K562 (cell line): Measurements from ENCODE around the gene SDE2. TPM values are rescaled to one million over a fixed set of nuclear protein-coding genes. Genes with fewer than 3 reads are reported as not detected.
A peak's percentile ranks its signal among the peaks of the same experiment; 100 is the strongest.

ENCODE experiments used
- ATAC-seq: fragments of 200-7000 bp; cut with Tn5 transposase; 3 replicates; pipeline ENCODE4 v1.9.1; 2020; ENCODE audit warnings: moderate library complexity
- BruUV-seq: library from RNA; stranded (reverse); fragments of 400-500 nt; replicated peaks from 2 replicates; lab custom pipeline; 2021; lab: Mats Ljungman, UMichigan
- CTCF ChIA-PET: fragments of 300-600 bp; formaldehyde crosslinking; extraction: SDS; loops from one replicate; lab custom pipeline; 2021; ENCODE audit warnings: low intra/inter-chr PET ratio; lab: Yijun Ruan, JAX
- POLR2A ChIA-PET: fragments of 300-600, 350-650 bp; sonication (Branson Sonifier 250); formaldehyde crosslinking; extraction: SDS; loops from one replicate; lab custom pipeline; 2021; ENCODE audit warnings: antibody characterized with exemption, inconsistent platforms; lab: Yijun Ruan, JAX
- DNase-seq, 4 experiments: peaks; one replicate each; pipeline versions ENCODE4 v3.0.0 to v3.0.0-alpha.2; 2011 to 2018; ENCODE audit warnings: low spot score in 3 of 4, mixed read lengths in 3 of 4; ENCODE audit errors: extremely low read depth in 1 of 4
- FAIRE-seq: peaks from 2 replicates; lab custom pipeline; 2011; peaks lifted over from hg19 to GRCh38; lab: Jason Lieb, UNC
- H2AFZ ChIP-seq: 2 replicates; pipeline ENCODE4 v1.6.0; 2011; ENCODE audit warnings: low read depth, low read length, control low read depth, inconsistent platforms
- H3K27ac ChIP-seq: fragments of 200-600 bp; 3 replicates; pipeline ENCODE4 v1.8.0; 2011; ENCODE audit warnings: low read depth, mild to moderate bottlenecking, control low read depth, inconsistent platforms, low read length, moderate library complexity, mixed read lengths; ENCODE audit errors: extremely low read depth
- H3K27me3 ChIP-seq, 2 experiments: fragments of 300-600 bp in 1 of 2; 2 replicates in 1 of 2; 3 replicates in 1 of 2; pipeline versions ENCODE4 v1.6.0 to v1.8.0; 2011; ENCODE audit warnings: inconsistent platforms in 2 of 2, low read length in 2 of 2, mild to moderate bottlenecking in 1 of 2, mixed read lengths in 1 of 2, moderate library complexity in 1 of 2; ENCODE audit not compliant: control insufficient read depth in 2 of 2, insufficient read depth in 2 of 2
- H3K36me3 ChIP-seq: fragments of 300-600 bp; 3 replicates; pipeline ENCODE4 v1.8.0; 2011; ENCODE audit warnings: mild to moderate bottlenecking, low read length, inconsistent platforms; ENCODE audit not compliant: control insufficient read depth, insufficient read depth
- H3K4me1 ChIP-seq, 2 experiments: fragments of 200-600 bp in 1 of 2; replicated peaks in 1 of 2; 2 replicates in 1 of 2; 3 replicates in 1 of 2; pipeline versions ENCODE4 v1.5.1 to v1.8.0; 2011; ENCODE audit warnings: inconsistent platforms in 2 of 2, low read length in 2 of 2, mild to moderate bottlenecking in 1 of 2, mixed read lengths in 1 of 2, moderate library complexity in 1 of 2; ENCODE audit not compliant: control insufficient read depth in 2 of 2, insufficient read depth in 2 of 2
- H3K4me2 ChIP-seq: 2 replicates; pipeline ENCODE4 v1.6.1; 2011; ENCODE audit warnings: low read length, control low read depth, inconsistent platforms, mixed read lengths; ENCODE audit not compliant: insufficient read depth
- H3K4me3 ChIP-seq: fragments of 200-600 bp; sonication (generic), shearing (Covaris generic); 2 replicates; pipeline ENCODE4 v1.5.1; 2016; ENCODE audit warnings: control low read depth, inconsistent platforms
- H3K79me2 ChIP-seq: fragments of 200-600 bp; 3 replicates; pipeline ENCODE4 v1.8.0; 2011; ENCODE audit warnings: low read length, inconsistent platforms; ENCODE audit not compliant: control insufficient read depth, insufficient read depth
- H3K9ac ChIP-seq, 2 experiments: 2 replicates each; pipeline versions ENCODE4 v1.6.0 to v1.6.1; 2011; ENCODE audit warnings: low read depth in 2 of 2, low read length in 2 of 2, control low read depth in 1 of 2, inconsistent platforms in 1 of 2, mild to moderate bottlenecking in 1 of 2, mixed read lengths in 1 of 2; ENCODE audit not compliant: insufficient read depth in 1 of 2
- H3K9me1 ChIP-seq: one replicate; pipeline ENCODE4 v1.6.0; 2011; ENCODE audit warnings: inconsistent platforms, mild to moderate bottlenecking, low read length, moderate library complexity; ENCODE audit not compliant: control insufficient read depth, insufficient read depth
- H3K9me3 ChIP-seq: replicated peaks from 2 replicates; pipeline ENCODE4 v1.5.1; 2011; ENCODE audit warnings: low read depth, low read length, inconsistent platforms; ENCODE audit not compliant: control insufficient read depth, insufficient read depth
- H4K20me1 ChIP-seq: replicated peaks from 2 replicates; pipeline ENCODE4 v1.6.1; 2011; ENCODE audit warnings: low read length, inconsistent platforms, mixed read lengths; ENCODE audit not compliant: control insufficient read depth, insufficient read depth
- GATAD2A ChIP-seq: fragments of 450-650 bp; IDR thresholded peaks from 2 replicates; pipeline ENCODE4 v1.6.1; 2017
- PYGO2 ChIP-seq: fragments of 450-650 bp; IDR thresholded peaks from 2 replicates; pipeline ENCODE4 v1.6.1; 2016; ENCODE audit warnings: mild to moderate bottlenecking, missing genetic modification characterization, moderate library complexity, missing compliant biosample characterization
- SRF ChIP-seq, 2 experiments: fragments of 250-450, 450-650 bp in 1 of 2; sonication (Bioruptor Pico) in 1 of 2; sonication (generic) in 1 of 2; formaldehyde crosslinking; IDR thresholded peaks; 2 replicates each; pipeline versions ENCODE4 v1.5.0 to v1.5.1; 2020 to 2022; ENCODE audit warnings: mild to moderate bottlenecking in 1 of 2, missing genetic modification reagents in 1 of 2
- UBTF ChIP-seq, 2 experiments: IDR thresholded peaks; 2 replicates each; pipeline ENCODE4 v1.6.1; 2012; ENCODE audit warnings: improper control_type of control experiment in 2 of 2, low read depth in 2 of 2, low read length in 2 of 2, borderline replicate concordance in 1 of 2
- ZBTB11 ChIP-seq, 3 experiments: fragments of 200-800 bp in 1 of 3; fragments of 250-450 bp in 1 of 3; fragments of 450-650 bp in 1 of 3; sonication (Bioruptor Pico) in 1 of 3; sonication (Bioruptor generic) in 1 of 3; formaldehyde crosslinking in 1 of 3; IDR thresholded peaks; 2 replicates each; pipeline versions ENCODE4 v1.6.1 to v1.8.0; 2016 to 2022; ENCODE audit warnings: mild to moderate bottlenecking in 2 of 3, missing genetic modification characterization in 2 of 3, missing compliant biosample characterization in 1 of 3, moderate library complexity in 1 of 3
- ZNF280A ChIP-seq: fragments of 450-650 bp; IDR thresholded peaks from 2 replicates; pipeline ENCODE4 v1.6.1; 2018; ENCODE audit warnings: mild to moderate bottlenecking, low read depth; ENCODE audit not compliant: partially characterized antibody
- ZNF41 ChIP-seq: fragments of 250-450 bp; sonication (Bioruptor Pico); conservative IDR thresholded peaks from 2 replicates; pipeline ENCODE4 v1.4.0; 2020; ENCODE audit warnings: mild to moderate bottlenecking
- ZSCAN32 ChIP-seq: fragments of 450-650 bp; formaldehyde crosslinking; IDR thresholded peaks from 2 replicates; pipeline ENCODE4 v1.4.0; 2020; ENCODE audit warnings: mild to moderate bottlenecking, moderate library complexity
- WGBS: fragments of 100-300 bp; shearing (Covaris generic); methylation state at CpG from one replicate; pipeline ENCODE4 v1.1.6; 2016; ENCODE audit warnings: low coverage, mixed read lengths; ENCODE audit not compliant: insufficient coverage; ENCODE audit errors: missing lambda C conversion rate; 5-methylcytosine and 5-hydroxymethylcytosine counted together
- in situ Hi-C: fragments of 300-500 bp; cut with MboI; formaldehyde crosslinking; loops from 4 replicates; pipeline ENCODE4 v1.15.0; 2018; ENCODE audit warnings: inconsistent platforms, mixed read lengths
- intact Hi-C: fragments of 100-400 bp; cut with micrococcal nuclease; formaldehyde crosslinking; loops from 2 replicates; pipeline ENCODE4 v1.14.2; 2022
- polyA plus RNA-seq, 8 experiments: library from polyadenylated mRNA; depleted of rRNA in 4 of 8; stranded (reverse) in 5 of 8; unstranded in 3 of 8; fragments of >200 nt; fragmentation: Nextera tagmentation in 2 of 8; fragmentation: Illumina TruSeq in 1 of 8; extraction: Ambion mirVana in 2 of 8; extraction: Trizol in 1 of 8; gene quantifications; 2 replicates each; pipeline versions ENCODE4 v1.2.1 to v1.2.3, GENCODE V29; 2011 to 2014; ENCODE audit warnings: inconsistent platforms in 1 of 8, missing spikeins in 1 of 8
- total RNA-seq, 7 experiments: library from RNA; depleted of rRNA in 6 of 7; stranded (reverse); fragments of >200 nt in 6 of 7; fragmentation: Illumina TruSeq in 2 of 7; extraction: Trizol in 2 of 7; gene quantifications; 2 replicates each; pipeline versions ENCODE4 v1.2.1 to v1.2.3, GENCODE V29; 2011 to 2021; ENCODE audit warnings: low replicate concordance in 1 of 7

The SDE2 gene
- total and polyA plus RNA-seq, 9 of the 15 experiments (the other 6 are each of a cell fraction or from before 2014, with no cell fraction given): 14.3 to 62.3 (median 46.0) TPM

GRCh38 chr1:225962440-225962975 is 36.6 kb downstream of the SDE2 start:
- Histone ChIP-seq H3K9me3 (no peaks in the 10 kb centered on the region), H3K27ac (no peak overlapping the region; the same call in 2 of the 3 replicates), H3K36me3 (no peaks in the 10 kb centered on the region), H2AFZ (peak overlapping the region; percentile 89), H3K9me1 (no peaks in the 10 kb centered on the region), H3K9ac (peak overlapping the region; percentile 16 to 83), H3K4me3 (peak overlapping the region; percentile 15), H3K27me3 (no peaks in the 10 kb centered on the region), H3K4me1 (peaks cover 0 to 12% of the 10 kb centered on the region in 2 experiments; a peak in 4 of 5 replicates), H3K79me2 (no peaks in the 10 kb centered on the region), H4K20me1 (no peaks in the 10 kb centered on the region), H3K4me2 (peak overlapping the region; percentile 64)
- in situ Hi-C loops (no loop called here), intact Hi-C loops (loop anchor here (1.0 to 5.0 kb wide), 4 partner anchors 34 to 410 kb away; partner anchors contain the start of gene TMEM63A)
- ATAC-seq (peak; percentile 99), DNase-seq (peak; percentile 89 to 91 (median 90)), FAIRE-seq (peak; percentile 91)
- ChIA-PET POLR2A (interaction anchor here (0.6 to 2.3 kb wide), 14 partner anchors 10 to 1239 kb away, joined by 3 to 6 read pairs (median 4); partner anchors contain the start of genes PYCR2 and SDE2), CTCF (interaction anchor here (0.7 to 2.3 kb wide), 10 partner anchors 11 to 488 kb away, joined by 3 to 9 read pairs (median 5); no protein-coding TSS in a partner anchor)
- 15% methylated on average over 21 of the region's 21 CpGs for WGBS
- no TSS peak for BruUV-seq
- TF ChIP-seq ZSCAN32 (CRISPR knock-in tag): no peak
- no peak for TF ChIP-seq ZNF280A
- no peak for TF ChIP-seq PYGO2 (tag)
- TF ChIP-seq SRF (CRISPR knock-in tag; IDR thresholded peaks at IDR 0.05): no peak
- TF ChIP-seq GATAD2A: peak; percentile 96; the same call in 1 of the 2 replicates
- TF ChIP-seq ZBTB11 (CRISPR knock-in tag; IDR thresholded peaks at IDR 0.05): no peak
- no peak for TF ChIP-seq ZNF41
- TF ChIP-seq UBTF (IDR thresholded peaks at IDR 0.05; ENCODE audit: borderline replicate concordance in 1 of 2, low read depth in 2 of 2, low read length in 2 of 2): no peak
